GM10266 (cell line): ENCODE data around the gene C19orf12.
"Not testable (repeated sequence)": the region's sequence is repeated elsewhere in the genome, so short reads cannot be mapped to it uniquely, and the experiment has no call there.

Experiments
- DNase-seq: peaks from one replicate; pipeline ENCODE4 v3.0.0; 2012; ENCODE audit errors: extremely low spot score
- CTCF ChIP-seq: IDR thresholded peaks from 2 replicates; pipeline ENCODE4 v1.5.1; 2012; ENCODE audit warnings: mild to moderate bottlenecking, low read depth; ENCODE audit not compliant: control insufficient read depth, insufficient read depth; ENCODE audit errors: missing control alignments

Gene C19orf12

GRCh38 chr19:29714371-29714952 lies 599 bp downstream of the C19orf12 start:
- TF ChIP-seq CTCF = no peak
- DNase-seq = no peak

GRCh38 chr19:29712744-29713516 lies 2.1 kb downstream of the C19orf12 start:
- no peak for DNase-seq
- no peak for TF ChIP-seq CTCF

GRCh38 chr19:29711584-29712132 lies 3.4 kb downstream of the C19orf12 start:
- DNase-seq = no peak
- TF ChIP-seq CTCF = no peak

- DNase-seq = not testable (repeated sequence)
Observed at GRCh38 chr19:29709440-29709798, 5.6 kb downstream of the C19orf12 start.

- TF ChIP-seq CTCF = no peak
- DNase-seq = no peak
Observed at GRCh38 chr19:29708554-29709439, 6.3 kb downstream of the C19orf12 start.

- no peak for TF ChIP-seq CTCF
- no peak for DNase-seq
Observed at GRCh38 chr19:29706635-29707034, 8.4 kb downstream of the C19orf12 start.

- no peak for TF ChIP-seq CTCF
- DNase-seq = no peak
Observed at GRCh38 chr19:29705706-29706105, 9.4 kb downstream of the C19orf12 start.
